ENCODE measurements around the gene RGS9BP. TPM values are rescaled to one million over a fixed set of nuclear protein-coding genes. Genes with fewer than 3 reads are reported as not detected.

RGS9BP gene
- total RNA-seq, 1 donor from 2014 or later, result 2.1 TPM

DNA sequence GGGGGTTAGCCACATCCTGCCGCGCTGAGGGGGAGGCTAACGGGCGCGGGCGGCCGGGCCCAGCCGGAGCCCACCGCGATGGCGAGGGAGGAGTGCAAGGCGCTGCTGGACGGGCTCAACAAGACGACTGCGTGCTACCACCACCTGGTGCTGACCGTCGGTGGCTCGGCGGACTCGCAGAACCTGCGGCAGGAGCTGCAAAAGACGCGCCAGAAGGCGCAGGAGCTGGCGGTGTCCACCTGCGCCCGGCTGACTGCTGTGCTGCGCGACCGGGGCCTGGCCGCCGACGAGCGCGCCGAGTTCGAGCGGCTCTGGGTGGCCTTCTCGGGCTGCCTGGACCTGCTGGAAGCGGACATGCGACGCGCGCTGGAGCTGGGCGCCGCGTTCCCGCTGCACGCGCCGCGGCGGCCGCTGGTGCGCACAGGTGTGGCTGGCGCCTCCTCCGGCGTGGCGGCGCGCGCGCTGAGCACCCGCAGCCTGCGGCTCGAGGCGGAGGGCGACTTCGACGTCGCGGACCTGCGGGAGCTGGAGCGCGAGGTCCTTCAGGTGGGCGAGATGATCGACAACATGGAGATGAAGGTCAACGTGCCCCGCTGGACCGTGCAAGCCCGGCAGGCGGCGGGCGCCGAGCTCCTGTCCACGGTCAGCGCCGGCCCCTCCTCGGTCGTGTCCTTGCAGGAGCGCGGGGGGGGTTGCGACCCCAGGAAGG, 692 bp downstream of the RGS9BP start:
- H3K36me3 ChIP-seq, result no peaks in the 10 kb centered on the region
- H3K27me3 ChIP-seq (ENCODE audit: low read depth), result peaks cover 21% of the 10 kb centered on the region
- peak overlapping the region; percentile 91 for H3K4me3 ChIP-seq
- no peak for DNase-seq
- peak; percentile 6 to 21 for ATAC-seq
- H3K4me1 ChIP-seq, result peaks cover 23% of the 10 kb centered on the region
- intact Hi-C loops (cut with DNase I), result no loop called here
- H3K27ac ChIP-seq, result no peak overlapping the region
- TF ChIP-seq, protein P1, sequence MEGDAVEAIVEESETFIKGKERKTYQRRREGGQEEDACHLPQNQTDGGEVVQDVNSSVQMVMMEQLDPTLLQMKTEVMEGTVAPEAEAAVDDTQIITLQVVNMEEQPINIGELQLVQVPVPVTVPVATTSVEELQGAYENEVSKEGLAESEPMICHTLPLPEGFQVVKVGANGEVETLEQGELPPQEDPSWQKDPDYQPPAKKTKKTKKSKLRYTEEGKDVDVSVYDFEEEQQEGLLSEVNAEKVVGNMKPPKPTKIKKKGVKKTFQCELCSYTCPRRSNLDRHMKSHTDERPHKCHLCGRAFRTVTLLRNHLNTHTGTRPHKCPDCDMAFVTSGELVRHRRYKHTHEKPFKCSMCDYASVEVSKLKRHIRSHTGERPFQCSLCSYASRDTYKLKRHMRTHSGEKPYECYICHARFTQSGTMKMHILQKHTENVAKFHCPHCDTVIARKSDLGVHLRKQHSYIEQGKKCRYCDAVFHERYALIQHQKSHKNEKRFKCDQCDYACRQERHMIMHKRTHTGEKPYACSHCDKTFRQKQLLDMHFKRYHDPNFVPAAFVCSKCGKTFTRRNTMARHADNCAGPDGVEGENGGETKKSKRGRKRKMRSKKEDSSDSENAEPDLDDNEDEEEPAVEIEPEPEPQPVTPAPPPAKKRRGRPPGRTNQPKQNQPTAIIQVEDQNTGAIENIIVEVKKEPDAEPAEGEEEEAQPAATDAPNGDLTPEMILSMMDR (IDR thresholded peaks at IDR 0.05), result peak; percentile 12
- no peaks in the 10 kb centered on the region for H3K9me3 ChIP-seq

DNA sequence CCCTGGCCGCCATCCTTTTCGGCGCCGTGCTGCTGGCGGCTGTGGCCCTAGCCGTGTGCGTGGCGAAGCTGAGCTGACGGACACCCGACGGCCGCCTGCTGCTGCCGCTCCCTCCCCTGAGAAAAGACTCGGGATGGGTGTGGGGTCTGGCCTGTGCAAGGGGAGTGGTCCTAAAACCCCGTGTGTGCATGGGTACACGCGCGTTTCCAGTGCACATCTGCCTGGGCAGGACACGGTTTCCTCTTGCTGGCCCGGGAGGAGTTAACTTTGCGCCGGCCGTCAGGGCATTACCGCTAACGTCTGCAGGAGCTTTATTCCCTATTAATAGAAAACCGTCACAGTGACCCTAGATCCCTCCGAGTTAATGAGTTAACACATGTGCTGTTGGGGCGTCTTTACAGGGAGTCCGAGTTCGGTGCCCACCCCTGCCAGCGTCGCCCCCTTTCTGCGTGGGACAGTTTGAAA, 1.3 kb downstream of the RGS9BP start:
- no peak for DNase-seq
- H3K4me3 ChIP-seq, result peak overlapping the region; percentile 91
- intact Hi-C loops (cut with DNase I), result no loop called here

DNA sequence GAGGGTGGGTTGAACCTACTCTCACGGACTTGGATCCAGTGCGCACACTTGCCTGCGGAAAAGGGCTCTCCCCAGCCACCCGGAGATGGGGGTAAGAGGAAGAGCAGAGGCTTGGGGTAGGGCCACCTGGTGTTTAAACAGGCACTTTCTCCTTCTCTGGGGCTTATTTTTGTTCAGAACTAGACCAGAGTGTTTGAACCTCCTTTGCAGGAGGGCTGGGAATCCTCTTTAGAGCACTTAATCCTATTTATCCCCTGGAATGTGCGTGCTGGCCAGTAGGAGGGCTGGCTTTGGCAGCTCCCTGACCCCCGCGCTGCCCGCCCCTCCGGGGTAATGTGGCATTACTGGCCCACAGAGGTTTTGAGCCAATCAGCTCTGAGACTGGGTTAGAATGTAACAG, 2.0 kb downstream of the RGS9BP start:
- H3K27ac ChIP-seq, result peak overlapping the region; percentile 28
- H3K9me3 ChIP-seq, result no peaks in the 10 kb centered on the region
- TF ChIP-seq, protein P1 (IDR thresholded peaks at IDR 0.05), result no peak
- H3K4me3 ChIP-seq, result no peak overlapping the region
- peaks cover 21% of the 10 kb centered on the region for H3K27me3 ChIP-seq (ENCODE audit: low read depth)
- DNase-seq (no peak), ATAC-seq (no peak)
- H3K36me3 ChIP-seq, result no peaks in the 10 kb centered on the region
- H3K4me1 ChIP-seq, result peaks cover 23% of the 10 kb centered on the region
- intact Hi-C loops (cut with DNase I), result no loop called here

More for the DNA sequence above, 1.3 kb downstream of the RGS9BP start:
- H3K9me3 ChIP-seq, result no peaks in the 10 kb centered on the region
- H3K27ac ChIP-seq, result no peak overlapping the region
- no peak for ATAC-seq
- H3K27me3 ChIP-seq (ENCODE audit: low read depth), result peaks cover 21% of the 10 kb centered on the region
- TF ChIP-seq, protein P1 (IDR thresholded peaks at IDR 0.05), result no peak
- H3K4me1 ChIP-seq, result peaks cover 23% of the 10 kb centered on the region
- H3K36me3 ChIP-seq, result no peaks in the 10 kb centered on the region

DNA sequence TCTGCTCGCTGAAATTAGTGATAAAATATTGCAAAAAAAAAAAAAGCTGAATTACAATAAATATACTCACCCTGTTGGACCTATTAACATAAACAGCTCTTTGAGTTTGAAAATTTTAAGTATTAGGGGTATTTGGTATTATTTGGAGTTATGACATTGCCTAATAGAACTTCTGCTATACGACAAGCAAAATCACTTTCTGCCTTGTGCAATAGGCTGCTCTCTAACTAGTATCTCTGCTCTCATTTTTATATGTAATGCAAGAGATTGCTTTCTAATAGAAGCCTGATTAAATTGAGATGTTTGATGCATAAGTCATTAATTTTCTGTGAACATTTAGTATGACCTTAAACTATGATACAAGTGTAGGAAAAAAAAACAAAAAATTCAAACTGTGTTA, 5.3 kb downstream of the RGS9BP start:
- Histone ChIP-seq H3K4me1 (peaks cover 3% of the 10 kb centered on the region), H3K4me3 (no peak overlapping the region)

DNA sequence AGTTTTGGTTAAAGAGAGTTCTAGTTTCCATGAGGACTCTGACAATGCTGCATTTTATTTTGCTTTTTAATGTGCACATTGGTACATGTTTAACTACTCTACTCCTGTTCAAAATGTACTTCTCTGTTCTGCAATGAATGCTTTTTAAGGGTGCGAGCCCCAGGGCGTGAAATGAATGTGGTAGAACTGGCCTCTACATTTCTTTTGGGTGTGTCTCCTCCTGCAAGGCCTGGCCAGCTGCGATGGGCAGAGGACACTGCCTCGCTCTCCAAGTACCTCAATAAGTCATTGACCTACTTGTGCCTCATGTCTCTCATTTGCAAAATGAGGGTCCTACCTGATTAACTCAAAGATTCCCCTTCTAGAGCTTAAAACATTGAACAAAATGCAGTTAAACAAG, 6.7 kb downstream of the RGS9BP start:
- TF ChIP-seq, protein P1 (IDR thresholded peaks at IDR 0.05), result no peak
- H3K27ac ChIP-seq, result peak overlapping the region; percentile 2
- no peak for DNase-seq
- H3K4me3 ChIP-seq, result no peak overlapping the region
- H3K36me3 ChIP-seq, result no peaks in the 10 kb centered on the region
- peak; percentile 65 to 78 for ATAC-seq
- H3K4me1 ChIP-seq, result no peaks in the 10 kb centered on the region
- intact Hi-C loops (cut with DNase I), result no loop called here
- no peaks in the 10 kb centered on the region for H3K9me3 ChIP-seq
- peaks cover 5% of the 10 kb centered on the region for H3K27me3 ChIP-seq (ENCODE audit: low read depth)

More for the DNA sequence above, 5.3 kb downstream of the RGS9BP start:
- TF ChIP-seq, protein P1 (IDR thresholded peaks at IDR 0.05), result no peak
- intact Hi-C loops (cut with DNase I), result no loop called here
- Histone ChIP-seq H3K9me3 (no peaks in the 10 kb centered on the region), H3K27me3 (ENCODE audit: low read depth) (peaks cover 18% of the 10 kb centered on the region), H3K27ac (no peak overlapping the region), H3K36me3 (no peaks in the 10 kb centered on the region)
- DNase-seq (no peak), ATAC-seq (no peak)

Data from lower lobe of right lung (tissue), 2 donors.